Lower leg skin (tissue), 3 donors: Measurements from ENCODE around the gene TMIE.

Experiments
- POLR2A ChIP-seq, 2 donors: fragments of 450-650 bp; IDR thresholded peaks; one replicate each; pipeline ENCODE4 v1.6.1; 2016 to 2017; ENCODE audit warnings: antibody characterized with exemption in 2 of 2, mild to moderate bottlenecking in 1 of 2, moderate library complexity in 1 of 2
- TF ChIP-seq, protein P1 (sequence below), 3 donors: fragments of 450-650 bp; IDR thresholded peaks; one replicate each; pipeline ENCODE4 v1.5.1; 2016; ENCODE audit warnings: antibody characterized with exemption in 3 of 3, mild to moderate bottlenecking in 3 of 3, moderate library complexity in 2 of 3

GRCh38 chr3:46656778-46657556 is 44.2 kb upstream of the TMIE start:
- TF ChIP-seq, protein P1, sequence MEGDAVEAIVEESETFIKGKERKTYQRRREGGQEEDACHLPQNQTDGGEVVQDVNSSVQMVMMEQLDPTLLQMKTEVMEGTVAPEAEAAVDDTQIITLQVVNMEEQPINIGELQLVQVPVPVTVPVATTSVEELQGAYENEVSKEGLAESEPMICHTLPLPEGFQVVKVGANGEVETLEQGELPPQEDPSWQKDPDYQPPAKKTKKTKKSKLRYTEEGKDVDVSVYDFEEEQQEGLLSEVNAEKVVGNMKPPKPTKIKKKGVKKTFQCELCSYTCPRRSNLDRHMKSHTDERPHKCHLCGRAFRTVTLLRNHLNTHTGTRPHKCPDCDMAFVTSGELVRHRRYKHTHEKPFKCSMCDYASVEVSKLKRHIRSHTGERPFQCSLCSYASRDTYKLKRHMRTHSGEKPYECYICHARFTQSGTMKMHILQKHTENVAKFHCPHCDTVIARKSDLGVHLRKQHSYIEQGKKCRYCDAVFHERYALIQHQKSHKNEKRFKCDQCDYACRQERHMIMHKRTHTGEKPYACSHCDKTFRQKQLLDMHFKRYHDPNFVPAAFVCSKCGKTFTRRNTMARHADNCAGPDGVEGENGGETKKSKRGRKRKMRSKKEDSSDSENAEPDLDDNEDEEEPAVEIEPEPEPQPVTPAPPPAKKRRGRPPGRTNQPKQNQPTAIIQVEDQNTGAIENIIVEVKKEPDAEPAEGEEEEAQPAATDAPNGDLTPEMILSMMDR (IDR thresholded peaks at IDR 0.05): no peak
- no peak for TF ChIP-seq POLR2A (IDR thresholded peaks at IDR 0.05)
